Measurements from ENCODE around the gene NOM1. TPM values are rescaled to one million over a fixed set of nuclear protein-coding genes. Genes with fewer than 3 reads are reported as not detected.

The NOM1 gene
- total RNA-seq, 2 experiments from 2014 or later: 29.2 to 31.3 TPM

GRCh38 chr7:157018328-157018996 is 69.0 kb downstream of the NOM1 start:
- ChIA-PET POLR2A (no interaction called here), CTCF (no interaction called here)
- Mint-ChIP-seq H3K4me1 (ENCODE audit: low read depth) (peaks cover 17% of the 10 kb centered on the region), H3K27me3 (peaks cover 71% of the 10 kb centered on the region), H3K9me3 (no peaks in the 10 kb centered on the region), H3K27ac (no peak overlapping the region), H3K4me3 (no peak overlapping the region), H3K36me3 (no peaks in the 10 kb centered on the region)
- intact Hi-C loops (cut with micrococcal nuclease): loop anchor here (5.0 kb wide), 1 partner anchor 1566 kb away; no protein-coding TSS in a partner anchor
- DNase-seq: no peak

GRCh38 chr7:157018997-157019608 is 69.6 kb downstream of the NOM1 start:
- Mint-ChIP-seq H3K27ac (no peak overlapping the region), H3K27me3 (peaks cover 68% of the 10 kb centered on the region), H3K4me1 (ENCODE audit: low read depth) (peaks cover 17% of the 10 kb centered on the region), H3K36me3 (no peaks in the 10 kb centered on the region), H3K9me3 (no peaks in the 10 kb centered on the region), H3K4me3 (no peak overlapping the region)
- intact Hi-C loops (cut with micrococcal nuclease): loop anchor here (5.0 kb wide), 1 partner anchor 1567 kb away; no protein-coding TSS in a partner anchor
- ChIA-PET POLR2A (no interaction called here), CTCF (no interaction called here)
- no peak for DNase-seq

GRCh38 chr7:157019718-157020451 is 70.4 kb downstream of the NOM1 start:
- DNase-seq: no peak
- intact Hi-C loops (cut with micrococcal nuclease): loop anchor here (5.0 kb wide), 1 partner anchor 1568 kb away; no protein-coding TSS in a partner anchor
- POLR2A ChIA-PET: no interaction called here

GRCh38 chr7:157020514-157021070 is 71.1 kb downstream of the NOM1 start:
- H3K27me3 Mint-ChIP-seq: peaks cover 68% of the 10 kb centered on the region
- H3K27ac Mint-ChIP-seq: no peak overlapping the region
- POLR2A ChIA-PET: no interaction called here
- no peak overlapping the region for H3K4me3 Mint-ChIP-seq
- intact Hi-C loops (cut with micrococcal nuclease): no loop called here
- CTCF ChIA-PET: no interaction called here
- H3K4me1 Mint-ChIP-seq (ENCODE audit: low read depth): peaks cover 17% of the 10 kb centered on the region
- no peaks in the 10 kb centered on the region for H3K9me3 Mint-ChIP-seq
- no peaks in the 10 kb centered on the region for H3K36me3 Mint-ChIP-seq
- DNase-seq: no peak

More at GRCh38 chr7:157019718-157020451, 70.4 kb downstream of the NOM1 start:
- no peak overlapping the region for H3K27ac Mint-ChIP-seq
- CTCF ChIA-PET: no interaction called here
- peaks cover 17% of the 10 kb centered on the region for H3K4me1 Mint-ChIP-seq (ENCODE audit: low read depth)
- peaks cover 66% of the 10 kb centered on the region for H3K27me3 Mint-ChIP-seq
- H3K36me3 Mint-ChIP-seq: no peaks in the 10 kb centered on the region
- H3K4me3 Mint-ChIP-seq: no peak overlapping the region
- H3K9me3 Mint-ChIP-seq: no peaks in the 10 kb centered on the region

- H3K36me3 Mint-ChIP-seq: no peaks in the 10 kb centered on the region
- POLR2A ChIA-PET: no interaction called here
- peaks cover 13% of the 10 kb centered on the region for H3K4me1 Mint-ChIP-seq (ENCODE audit: low read depth)
- intact Hi-C loops (cut with micrococcal nuclease): no loop called here
- CTCF ChIA-PET: no interaction called here
- H3K4me3 Mint-ChIP-seq: no peak overlapping the region
- no peaks in the 10 kb centered on the region for H3K9me3 Mint-ChIP-seq
- H3K27me3 Mint-ChIP-seq: peaks cover 69% of the 10 kb centered on the region
- H3K27ac Mint-ChIP-seq: no peak overlapping the region
- DNase-seq: no peak
These were observed 71.8 kb downstream of the NOM1 start for GRCh38 chr7:157021071-157021870.

GRCh38 chr7:157021871-157022680 is 72.6 kb downstream of the NOM1 start:
- DNase-seq: no peak
- intact Hi-C loops (cut with micrococcal nuclease): no loop called here
- peaks cover 8% of the 10 kb centered on the region for H3K4me1 Mint-ChIP-seq (ENCODE audit: low read depth)
- no peak overlapping the region for H3K4me3 Mint-ChIP-seq
- no peaks in the 10 kb centered on the region for H3K9me3 Mint-ChIP-seq
- CTCF ChIA-PET: no interaction called here
- no peak overlapping the region for H3K27ac Mint-ChIP-seq
- POLR2A ChIA-PET: no interaction called here
- H3K36me3 Mint-ChIP-seq: no peaks in the 10 kb centered on the region
- H3K27me3 Mint-ChIP-seq: peaks cover 70% of the 10 kb centered on the region

Other genes starting within 250 kb of the NOM1 start
- gene LMBR1, start 56.5 kb upstream of the NOM1 start, total RNA-seq: 10 to 100 TPM; 36.6 to 37.8 TPM
- not detected for gene MNX1, start 61.0 kb downstream of the NOM1 start, total RNA-seq
- gene UBE3C, start 189.2 kb downstream of the NOM1 start, total RNA-seq: 10 to 100 TPM; 59.8 to 59.9 TPM

Data from activated CD4-positive, alpha-beta memory T cell treated with anti-CD3 and anti-CD28 coated beads for 36 hours (primary cell).